Frontal cortex (tissue), 4 donors: ENCODE results near the gene SPAG6. TPM values are rescaled to one million over a fixed set of nuclear protein-coding genes. Genes with fewer than 3 reads are reported as not detected.
"Not testable (repeated sequence)": the region's sequence is repeated elsewhere in the genome, so short reads cannot be mapped to it uniquely, and the experiment has no call there.

Experiments
- DNase-seq, 2 donors: peaks; one replicate each; pipeline ENCODE4 v3.0.0; 2012; ENCODE audit warnings: low spot score in 2 of 2
- FAIRE-seq: peaks from 2 replicates; lab custom pipeline; 2012; peaks lifted over from hg19 to GRCh38; lab: Jason Lieb, UNC
- total RNA-seq: library from RNA; depleted of rRNA; stranded (reverse); fragments of >200 nt; gene quantifications from one replicate; pipeline ENCODE4 v1.2.3, GENCODE V29; 2014
- donor health status: control.
- donor health status: control.
- donor health status: control.

SPAG6 gene
- total RNA-seq, 1 donor from 2014 or later = 0.41 TPM

GRCh38 chr10:22367471-22367870, 22.2 kb downstream of the SPAG6 start:
- DNase-seq = no peak
- no peak for FAIRE-seq

- DNase-seq = no peak
- no peak for FAIRE-seq
Measured at GRCh38 chr10:22368402-22368801, 23.1 kb downstream of the SPAG6 start.

- DNase-seq (no peak), FAIRE-seq (no peak)
Measured at GRCh38 chr10:22368981-22369380, 23.7 kb downstream of the SPAG6 start.

GRCh38 chr10:22369434-22370072, 24.3 kb downstream of the SPAG6 start:
- DNase-seq = no peak
- FAIRE-seq = no peak

- FAIRE-seq (no peak), DNase-seq (no peak)
Measured at GRCh38 chr10:22370320-22370719, 25.0 kb downstream of the SPAG6 start.

- FAIRE-seq (no peak), DNase-seq (no peak)
Measured at GRCh38 chr10:22372298-22372697, 27.0 kb downstream of the SPAG6 start.

- DNase-seq (no peak), FAIRE-seq (no peak)
Measured at GRCh38 chr10:22372917-22373316, 27.6 kb downstream of the SPAG6 start.

GRCh38 chr10:22374489-22375126, 29.3 kb downstream of the SPAG6 start:
- DNase-seq (no peak), FAIRE-seq (no peak)

- DNase-seq = no peak
- FAIRE-seq = no peak
Measured at GRCh38 chr10:22379059-22379458, 33.8 kb downstream of the SPAG6 start.

- FAIRE-seq (no peak), DNase-seq (no peak)
Measured at GRCh38 chr10:22381262-22381661, 36.0 kb downstream of the SPAG6 start.

- FAIRE-seq (no peak), DNase-seq (no peak)
Measured at GRCh38 chr10:22386503-22386902, 41.2 kb downstream of the SPAG6 start.

- DNase-seq (no peak), FAIRE-seq (no peak)
Measured at GRCh38 chr10:22389856-22390589, 44.7 kb downstream of the SPAG6 start.

- no peak for DNase-seq
- no peak for FAIRE-seq
Measured at GRCh38 chr10:22391600-22391999, 46.3 kb downstream of the SPAG6 start.

- not testable (repeated sequence) for DNase-seq, FAIRE-seq
Measured at GRCh38 chr10:22396195-22396594, 50.9 kb downstream of the SPAG6 start.

GRCh38 chr10:22406916-22407315, 61.6 kb downstream of the SPAG6 start:
- FAIRE-seq, DNase-seq: not testable (repeated sequence)

- no peak for FAIRE-seq
- no peak for DNase-seq
Measured at GRCh38 chr10:22410394-22410793, 65.1 kb downstream of the SPAG6 start.

GRCh38 chr10:22410846-22411245, 65.5 kb downstream of the SPAG6 start:
- DNase-seq = no peak

GRCh38 chr10:22414146-22414545, 68.8 kb downstream of the SPAG6 start:
- DNase-seq = no peak

More at GRCh38 chr10:22410846-22411245, 65.5 kb downstream of the SPAG6 start:
- FAIRE-seq = no peak

GRCh38 chr10:22415072-22415471, 69.8 kb downstream of the SPAG6 start:
- DNase-seq (no peak), FAIRE-seq (peak; percentile 86)

More at GRCh38 chr10:22414146-22414545, 68.8 kb downstream of the SPAG6 start:
- FAIRE-seq = no peak

- DNase-seq = no peak
- no peak for FAIRE-seq
Measured at GRCh38 chr10:22417736-22418268, 72.5 kb downstream of the SPAG6 start.
